ENCODE measurements around the gene TTC33.

The TTC33 gene

DNA sequence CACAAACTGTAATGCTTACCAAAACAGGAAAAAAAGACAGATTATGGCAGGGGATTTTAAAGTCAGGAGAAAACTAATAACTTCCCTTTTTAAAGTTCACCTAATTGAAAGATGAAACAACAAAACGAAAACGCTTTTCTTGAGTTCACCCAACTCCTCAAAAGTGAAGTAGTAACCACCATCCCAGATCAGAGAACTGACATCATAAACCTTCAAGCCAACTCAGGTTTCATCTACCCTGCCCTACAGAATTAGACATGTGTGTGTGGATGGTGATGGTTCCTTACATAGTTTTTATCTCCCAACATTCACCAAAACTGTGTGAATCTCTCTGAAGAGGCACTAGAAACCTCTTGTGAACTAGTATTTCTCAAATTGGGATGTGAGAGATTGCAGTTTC lies 271.3 kb downstream of the TTC33 start:
- TF ChIP-seq, protein P1, sequence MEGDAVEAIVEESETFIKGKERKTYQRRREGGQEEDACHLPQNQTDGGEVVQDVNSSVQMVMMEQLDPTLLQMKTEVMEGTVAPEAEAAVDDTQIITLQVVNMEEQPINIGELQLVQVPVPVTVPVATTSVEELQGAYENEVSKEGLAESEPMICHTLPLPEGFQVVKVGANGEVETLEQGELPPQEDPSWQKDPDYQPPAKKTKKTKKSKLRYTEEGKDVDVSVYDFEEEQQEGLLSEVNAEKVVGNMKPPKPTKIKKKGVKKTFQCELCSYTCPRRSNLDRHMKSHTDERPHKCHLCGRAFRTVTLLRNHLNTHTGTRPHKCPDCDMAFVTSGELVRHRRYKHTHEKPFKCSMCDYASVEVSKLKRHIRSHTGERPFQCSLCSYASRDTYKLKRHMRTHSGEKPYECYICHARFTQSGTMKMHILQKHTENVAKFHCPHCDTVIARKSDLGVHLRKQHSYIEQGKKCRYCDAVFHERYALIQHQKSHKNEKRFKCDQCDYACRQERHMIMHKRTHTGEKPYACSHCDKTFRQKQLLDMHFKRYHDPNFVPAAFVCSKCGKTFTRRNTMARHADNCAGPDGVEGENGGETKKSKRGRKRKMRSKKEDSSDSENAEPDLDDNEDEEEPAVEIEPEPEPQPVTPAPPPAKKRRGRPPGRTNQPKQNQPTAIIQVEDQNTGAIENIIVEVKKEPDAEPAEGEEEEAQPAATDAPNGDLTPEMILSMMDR (IDR thresholded peaks at IDR 0.05) = no peak

DNA sequence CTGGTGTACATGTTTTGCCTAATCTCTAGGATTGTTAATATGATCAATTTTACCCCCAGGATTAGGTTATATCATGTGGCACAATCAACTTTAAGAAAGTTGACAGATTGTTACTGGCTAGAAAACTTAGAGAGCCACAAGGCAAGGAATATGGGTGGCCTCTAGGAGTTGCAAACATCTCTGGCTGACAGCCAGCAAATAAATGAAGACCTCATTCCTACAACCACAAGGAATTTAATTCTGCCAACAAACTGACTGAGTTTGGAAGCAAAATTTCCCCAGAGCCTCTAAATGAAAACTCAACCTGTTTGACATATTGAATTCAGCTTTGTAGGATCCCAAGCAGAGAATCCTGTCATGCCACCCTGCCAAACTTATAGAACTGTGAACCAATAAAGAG lies 272.4 kb downstream of the TTC33 start:
- TF ChIP-seq, protein P1 (IDR thresholded peaks at IDR 0.05) = no peak

DNA sequence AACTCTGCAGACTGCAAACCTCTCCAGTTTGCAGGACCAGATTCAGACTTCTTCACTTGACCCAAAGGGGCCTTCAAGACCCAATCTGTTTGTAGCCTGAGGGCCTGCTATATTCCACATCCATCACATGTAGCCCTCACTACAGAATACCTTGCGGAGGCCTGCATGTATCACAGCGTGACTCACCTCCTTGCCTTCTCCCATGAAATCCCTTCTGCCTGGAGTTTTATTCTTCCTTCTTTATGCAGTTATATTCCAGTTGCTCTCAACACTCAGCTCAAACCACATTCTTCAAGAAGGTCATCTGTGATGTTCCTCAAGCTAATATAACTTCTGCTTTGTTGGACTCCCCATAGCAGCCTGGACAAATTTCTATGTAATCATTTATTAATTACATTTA lies 274.5 kb downstream of the TTC33 start:
- TF ChIP-seq, protein P1 (IDR thresholded peaks at IDR 0.05) = no peak

DNA sequence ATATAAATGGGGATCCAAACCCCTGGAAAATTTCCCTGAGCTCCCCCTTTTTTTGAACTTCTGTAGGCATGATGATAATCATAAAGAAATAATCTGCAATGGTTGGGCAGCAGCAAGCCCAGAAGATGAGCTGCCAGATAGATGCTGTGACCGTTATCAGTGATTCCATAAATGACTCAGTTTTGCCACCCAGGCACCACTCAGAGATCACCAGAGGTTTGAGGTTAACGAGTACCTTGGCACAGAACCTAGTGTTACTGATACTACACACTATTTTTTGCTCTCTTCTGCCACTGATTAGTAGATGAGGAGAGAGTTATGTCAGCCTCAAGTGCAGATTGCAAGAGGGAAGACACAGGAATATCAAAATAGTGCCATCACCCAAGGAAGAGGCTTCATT lies 275.4 kb downstream of the TTC33 start:
- TF ChIP-seq, protein P1 (IDR thresholded peaks at IDR 0.05) = no peak

DNA sequence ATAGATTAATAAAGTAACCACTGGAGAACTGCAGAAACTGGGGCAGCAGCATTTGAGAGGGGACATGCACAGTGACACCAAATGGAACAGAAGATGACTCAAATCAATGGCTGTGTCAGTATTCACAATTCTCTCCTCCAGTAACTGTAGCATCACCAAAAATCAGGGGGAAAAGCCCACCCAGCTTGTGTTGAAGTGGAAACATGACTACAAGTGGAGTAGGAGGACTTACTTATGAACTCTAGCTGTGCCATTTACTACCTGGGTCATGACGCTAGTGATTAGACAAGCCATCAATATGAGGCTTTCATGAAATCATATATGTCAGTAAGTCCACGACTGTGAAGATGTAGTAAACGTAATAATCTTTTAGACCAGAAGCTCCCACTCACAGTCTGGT lies 275.8 kb downstream of the TTC33 start:
- TF ChIP-seq, protein P1 (IDR thresholded peaks at IDR 0.05) = no peak

DNA sequence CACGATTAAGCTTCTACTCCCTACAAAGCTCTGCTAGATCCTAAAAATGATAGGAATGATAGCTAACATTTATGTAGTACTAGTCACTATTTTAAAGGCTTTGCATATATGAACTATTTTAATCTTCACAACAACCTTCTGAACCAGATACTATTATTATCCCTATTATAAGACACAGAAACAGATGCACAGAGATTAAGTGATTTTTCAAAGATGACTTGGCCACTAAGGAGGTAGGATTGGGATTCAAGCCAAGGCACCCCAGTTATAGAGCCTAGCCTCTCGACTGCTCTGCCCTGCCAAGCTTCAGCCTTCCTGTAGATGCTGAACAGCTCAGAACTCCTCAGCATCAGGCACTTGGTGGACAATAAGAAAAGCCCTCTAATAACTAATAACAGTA lies 277.0 kb downstream of the TTC33 start:
- TF ChIP-seq, protein P1 (IDR thresholded peaks at IDR 0.05) = no peak

DNA sequence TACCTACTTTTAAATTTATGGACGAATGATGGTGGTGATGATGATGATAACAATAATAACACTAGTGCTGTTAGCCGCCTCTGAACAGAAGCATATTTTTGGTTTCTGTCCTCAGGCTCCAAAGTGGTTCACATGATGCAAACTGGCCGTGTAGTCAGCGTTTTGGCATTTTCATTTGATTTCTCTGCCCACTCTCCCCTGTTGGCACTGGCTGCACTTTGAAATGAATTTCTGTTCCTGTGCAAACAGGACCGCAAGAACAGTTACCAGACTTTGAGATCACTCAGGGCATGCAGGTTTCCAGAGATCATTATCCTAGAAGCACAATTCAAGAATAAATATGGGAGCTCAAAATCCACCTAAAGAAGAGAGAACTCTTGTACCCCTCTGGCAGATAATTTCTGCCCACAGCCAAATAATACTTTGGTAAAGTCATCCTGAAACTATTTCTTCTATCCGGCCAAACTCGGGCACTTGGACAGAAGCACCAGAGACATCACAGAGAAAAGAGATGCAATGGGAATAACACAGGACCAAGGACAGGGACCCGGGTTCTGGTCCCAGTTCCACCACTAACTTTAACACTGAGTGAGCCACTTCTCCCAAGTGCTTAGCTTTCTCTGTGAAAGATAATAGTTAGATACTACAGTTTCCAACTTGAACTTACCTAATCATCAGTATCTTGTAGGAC lies 277.8 kb downstream of the TTC33 start:
- TF ChIP-seq, protein P1 (IDR thresholded peaks at IDR 0.05) = no peak

DNA sequence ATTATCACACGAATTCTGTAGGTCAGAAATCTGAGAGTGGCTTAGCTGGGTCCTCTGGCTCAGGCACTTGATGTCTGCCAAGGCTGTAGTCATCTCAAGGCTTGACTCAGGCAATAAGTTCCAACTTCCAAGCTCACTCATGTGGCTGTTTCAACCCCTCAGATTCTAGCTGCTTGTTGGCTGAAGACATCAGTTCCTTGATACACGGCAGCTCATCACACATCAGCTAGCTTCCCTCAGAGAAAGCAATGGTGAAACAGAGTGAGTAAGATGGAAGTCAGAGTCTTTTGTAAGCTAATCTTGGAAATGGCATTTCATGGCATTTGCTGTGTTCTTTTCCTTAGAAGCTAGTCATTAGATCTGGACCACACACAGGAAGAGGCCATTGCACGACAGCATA lies 280.2 kb downstream of the TTC33 start:
- TF ChIP-seq, protein P1 (IDR thresholded peaks at IDR 0.05) = no peak

Measured in LNCAP (cell line).